ENCODE results near the gene NRK. TPM values are rescaled to one million over a fixed set of nuclear protein-coding genes. Genes with fewer than 3 reads are reported as not detected.
A peak's percentile ranks its signal among the peaks of the same experiment; 100 is the strongest.
"Not testable (repeated sequence)": the region's sequence is repeated elsewhere in the genome, so short reads cannot be mapped to it uniquely, and the experiment has no call there.

NRK gene
- total RNA-seq, 6 donors from 2014 or later: under 0.01 to 0.54 (median 0.35) TPM

- DNase-seq (no peak), ATAC-seq (ENCODE audit: low FRiP score in 2 of 2) (no peak)
- peak overlapping the region in 3 of 4 donors; percentile 29 to 45 (median 33) for H3K4me3 ChIP-seq
- H3K4me1 ChIP-seq: peaks cover 0 to 5% (median 2%) of the 10 kb centered on the region in 4 donors
- H3K27ac ChIP-seq: no peak overlapping the region
- WGBS, 2 donors: 12 to 36% methylated on average over 15 to 17 of the region's 17 CpGs
- H3K36me3 ChIP-seq: no peaks in the 10 kb centered on the region
- peaks cover 0 to 10% (median 0%) of the 10 kb centered on the region in 4 donors for H3K27me3 ChIP-seq
- TF ChIP-seq POLR2A (IDR thresholded peaks at IDR 0.05) (no peak), CTCF (IDR thresholded peaks at IDR 0.05) (no peak), POLR2AphosphoS5 (IDR thresholded peaks at IDR 0.05) (no peak), EP300 (IDR thresholded peaks at IDR 0.05) (no peak)
- no peaks in the 10 kb centered on the region for H3K9me3 ChIP-seq
These were observed 735 bp downstream of the NRK start for GRCh38 chrX:105823092-105823455.

GRCh38 chrX:105829011-105829410 lies 6.7 kb downstream of the NRK start:
- H3K36me3 ChIP-seq: no peaks in the 10 kb centered on the region
- H3K4me3 ChIP-seq: no peak overlapping the region
- TF ChIP-seq CTCF (IDR thresholded peaks at IDR 0.05) (no peak), POLR2A (IDR thresholded peaks at IDR 0.05) (no peak), POLR2AphosphoS5 (IDR thresholded peaks at IDR 0.05) (no peak), EP300 (IDR thresholded peaks at IDR 0.05) (no peak)
- DNase-seq (no peak), ATAC-seq (ENCODE audit: low FRiP score in 2 of 2) (no peak)
- H3K4me1 ChIP-seq: no peaks in the 10 kb centered on the region
- H3K9me3 ChIP-seq: no peaks in the 10 kb centered on the region
- 21 to 53% methylated on average over 1 of the region's 1 CpG for WGBS, 2 donors
- H3K27me3 ChIP-seq: no peaks in the 10 kb centered on the region
- H3K27ac ChIP-seq: no peak overlapping the region

GRCh38 chrX:105837232-105837631 lies 14.9 kb downstream of the NRK start:
- H3K9me3 ChIP-seq: no peaks in the 10 kb centered on the region
- 20 to 30% methylated on average over 2 of the region's 2 CpGs for WGBS, 2 donors

GRCh38 chrX:105845631-105846030 lies 23.3 kb downstream of the NRK start:
- H3K4me1 ChIP-seq: no peaks in the 10 kb centered on the region
- TF ChIP-seq POLR2A (IDR thresholded peaks at IDR 0.05) (no peak), CTCF (IDR thresholded peaks at IDR 0.05) (no peak), POLR2AphosphoS5 (IDR thresholded peaks at IDR 0.05) (no peak), EP300 (IDR thresholded peaks at IDR 0.05) (no peak)
- no peaks in the 10 kb centered on the region for H3K27me3 ChIP-seq
- no peaks in the 10 kb centered on the region for H3K9me3 ChIP-seq
- no peaks in the 10 kb centered on the region for H3K36me3 ChIP-seq
- H3K4me3 ChIP-seq: no peak overlapping the region
- DNase-seq: no peak
- ATAC-seq (ENCODE audit: low FRiP score in 2 of 2): no peak
- 51 to 69% methylated on average over 2 of the region's 2 CpGs for WGBS, 2 donors
- no peak overlapping the region for H3K27ac ChIP-seq

More at GRCh38 chrX:105837232-105837631, 14.9 kb downstream of the NRK start:
- H3K36me3 ChIP-seq: no peaks in the 10 kb centered on the region
- ATAC-seq (ENCODE audit: low FRiP score in 2 of 2) (peak in 1 of 2 donors; percentile 14), DNase-seq (no peak)
- no peak overlapping the region for H3K27ac ChIP-seq
- no peaks in the 10 kb centered on the region for H3K4me1 ChIP-seq
- TF ChIP-seq POLR2A (IDR thresholded peaks at IDR 0.05) (no peak), POLR2AphosphoS5 (IDR thresholded peaks at IDR 0.05) (no peak), EP300 (IDR thresholded peaks at IDR 0.05) (no peak), CTCF (IDR thresholded peaks at IDR 0.05) (no peak)
- H3K4me3 ChIP-seq: no peak overlapping the region
- H3K27me3 ChIP-seq: peaks cover 0 to 2% (median 0%) of the 10 kb centered on the region in 4 donors

- not testable (repeated sequence) for DNase-seq; H3K27ac ChIP-seq; H3K9me3 ChIP-seq; H3K4me1 ChIP-seq; H3K4me3 ChIP-seq; H3K36me3 ChIP-seq; ATAC-seq (ENCODE audit: low FRiP score in 2 of 2); H3K27me3 ChIP-seq
- WGBS, 2 donors: 88% methylated on average over 2 of the region's 2 CpGs; no CpG with 5 or more reads in 1 of the 2 donors
These were observed 27.8 kb downstream of the NRK start for GRCh38 chrX:105850100-105850499.
